Endodermal cell (in vitro differentiated cells): Measurements from ENCODE around the gene TMEM44. TPM values are rescaled to one million over a fixed set of nuclear protein-coding genes. Genes with fewer than 3 reads are reported as not detected.

ENCODE experiments used
- DNase-seq: peaks from one replicate; pipeline ENCODE4 v3.0.0-alpha.2; 2017
- H3K27ac ChIP-seq: 2 replicates; pipeline ENCODE4 v1.5.1; 2013; ENCODE audit warnings: mild to moderate bottlenecking, low read depth, low read length, moderate library complexity
- H3K27me3 ChIP-seq: 2 replicates; pipeline ENCODE4 v1.6.1; 2013; ENCODE audit warnings: mild to moderate bottlenecking, low read length, moderate library complexity; ENCODE audit not compliant: insufficient read depth, control insufficient read depth, poor library complexity, severe bottlenecking
- H3K36me3 ChIP-seq: 2 replicates; pipeline ENCODE4 v1.7.0; 2013; ENCODE audit warnings: mild to moderate bottlenecking, low read length, moderate library complexity; ENCODE audit not compliant: control insufficient read depth, insufficient read depth
- H3K4me1 ChIP-seq: one replicate; pipeline ENCODE4 v1.7.0; 2013; ENCODE audit warnings: low read length; ENCODE audit not compliant: control insufficient read depth, insufficient read depth
- H3K4me3 ChIP-seq: 2 replicates; pipeline ENCODE4 v1.5.1; 2013; ENCODE audit warnings: mild to moderate bottlenecking, low read length, moderate library complexity
- H3K9ac ChIP-seq: 2 replicates; pipeline ENCODE4 v1.6.1; 2013; ENCODE audit warnings: mild to moderate bottlenecking, low read length, moderate library complexity; ENCODE audit not compliant: poor library complexity, severe bottlenecking; ENCODE audit errors: extremely low read depth
- H3K9me3 ChIP-seq: 2 replicates; pipeline ENCODE4 v1.6.1; 2013; ENCODE audit warnings: mild to moderate bottlenecking, low read length, moderate library complexity; ENCODE audit not compliant: control insufficient read depth
- H3K27ac Mint-ChIP-seq: 2 replicates; pipeline ENCODE4 v1.8.0; 2020; ENCODE audit warnings: mixed read lengths
- H3K27me3 Mint-ChIP-seq: 2 replicates; pipeline ENCODE4 v1.8.0; 2021; ENCODE audit warnings: mild to moderate bottlenecking, mixed read lengths; ENCODE audit not compliant: insufficient read depth
- H3K36me3 Mint-ChIP-seq: 2 replicates; pipeline ENCODE4 v1.8.0; 2020; ENCODE audit warnings: low read depth, mixed read lengths
- H3K4me1 Mint-ChIP-seq: 2 replicates; pipeline ENCODE4 v1.8.0; 2020; ENCODE audit warnings: mixed read lengths
- H3K4me3 Mint-ChIP-seq: 2 replicates; pipeline ENCODE4 v1.8.0; 2020; ENCODE audit warnings: mild to moderate bottlenecking, moderate library complexity, mixed read lengths
- H3K9me3 Mint-ChIP-seq: 2 replicates; pipeline ENCODE4 v1.8.0; 2020; ENCODE audit warnings: mild to moderate bottlenecking, mixed read lengths
- CTCF ChIP-seq: fragments of 200-600 bp; sonication (generic); conservative IDR thresholded peaks from 2 replicates; pipeline ENCODE4 v1.5.0; 2021; ENCODE audit warnings: antibody characterized with exemption, mild to moderate bottlenecking
- WGBS, 2 experiments: methylation state at CpG; one replicate each; pipeline versions ENCODE4 v1.1.5 to v1.1.7; 2013; ENCODE audit warnings: missing lambda C conversion rate in 2 of 2, mixed read lengths in 1 of 2; ENCODE audit not compliant: insufficient coverage in 1 of 2, insufficient read length in 1 of 2; 5-methylcytosine and 5-hydroxymethylcytosine counted together
- total RNA-seq, 2 donors: library from RNA; stranded (reverse); fragmentation: NEBNext Ultra II Directional in 1 of 2; extraction: Animal tissue kit (Norgen Biotek cat#: 25700) in 1 of 2; gene quantifications; 2 replicates in 1 of 2; 3 replicates in 1 of 2; pipeline ENCODE4 v1.2.1, GENCODE V29; 2021

TMEM44 gene
- total RNA-seq, 2 donors from 2014 or later = 31.0 to 34.4 TPM

GRCh38 chr3:194612221-194612620 lies 21.0 kb downstream of the TMEM44 start:
- no peaks in the 10 kb centered on the region for H3K27me3 Mint-ChIP-seq
- no peaks in the 10 kb centered on the region for H3K36me3 ChIP-seq
- 86 to 93% methylated on average over 6 to 8 of the region's 8 CpGs for WGBS, 2 experiments
- H3K27ac ChIP-seq = no peak overlapping the region
- H3K4me3 Mint-ChIP-seq = no peak overlapping the region
- H3K9ac ChIP-seq = no peak overlapping the region
- no peak for TF ChIP-seq CTCF
- H3K4me3 ChIP-seq = no peak overlapping the region
- H3K9me3 ChIP-seq = no peaks in the 10 kb centered on the region
- no peaks in the 10 kb centered on the region for H3K4me1 ChIP-seq
- H3K27me3 ChIP-seq = no peaks in the 10 kb centered on the region
- peaks cover 18% of the 10 kb centered on the region for H3K36me3 Mint-ChIP-seq
- H3K4me1 Mint-ChIP-seq = peaks cover 5% of the 10 kb centered on the region
- no peak for DNase-seq
- no peak overlapping the region for H3K27ac Mint-ChIP-seq
- no peaks in the 10 kb centered on the region for H3K9me3 Mint-ChIP-seq

- no peak overlapping the region for H3K27ac Mint-ChIP-seq
- Histone ChIP-seq H3K9me3 (no peaks in the 10 kb centered on the region), H3K9ac (no peak overlapping the region), H3K4me1 (no peaks in the 10 kb centered on the region), H3K36me3 (no peaks in the 10 kb centered on the region), H3K4me3 (no peak overlapping the region), H3K27me3 (no peaks in the 10 kb centered on the region), H3K27ac (no peak overlapping the region)
- peaks cover 18% of the 10 kb centered on the region for H3K36me3 Mint-ChIP-seq
- peaks cover 5% of the 10 kb centered on the region for H3K4me1 Mint-ChIP-seq
- WGBS, 2 experiments = 96 to 100% methylated on average over 3 of the region's 3 CpGs
- no peak for DNase-seq
- no peak for TF ChIP-seq CTCF
- no peaks in the 10 kb centered on the region for H3K9me3 Mint-ChIP-seq
- no peaks in the 10 kb centered on the region for H3K27me3 Mint-ChIP-seq
- H3K4me3 Mint-ChIP-seq = no peak overlapping the region
Measured at GRCh38 chr3:194610689-194611088, 22.5 kb downstream of the TMEM44 start.

DNA sequence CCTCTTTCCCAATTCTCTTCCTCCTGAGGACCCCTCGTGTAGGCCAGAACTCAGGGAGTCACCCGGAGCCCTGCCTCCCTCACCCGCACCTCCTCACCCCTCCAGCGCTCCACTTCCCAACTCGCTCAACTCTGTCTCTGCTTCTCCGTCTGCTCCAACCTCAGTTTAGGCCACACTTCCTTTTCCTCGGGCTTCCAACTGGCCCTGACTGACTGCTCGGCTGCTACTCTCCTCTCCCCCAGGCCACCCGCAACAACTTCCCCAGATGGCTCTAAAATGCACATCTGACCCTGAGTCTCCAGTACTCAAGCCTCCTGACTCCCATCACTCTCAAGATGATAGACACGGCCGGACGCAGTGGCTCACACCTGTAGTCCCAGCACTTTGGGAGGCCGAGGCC lies 23.6 kb downstream of the TMEM44 start:
- Mint-ChIP-seq H3K27ac (no peak overlapping the region), H3K4me3 (no peak overlapping the region), H3K27me3 (no peaks in the 10 kb centered on the region), H3K36me3 (peaks cover 15% of the 10 kb centered on the region), H3K4me1 (peaks cover 5% of the 10 kb centered on the region), H3K9me3 (no peaks in the 10 kb centered on the region)
- Histone ChIP-seq H3K36me3 (no peaks in the 10 kb centered on the region), H3K27ac (no peak overlapping the region), H3K27me3 (no peaks in the 10 kb centered on the region), H3K9me3 (no peaks in the 10 kb centered on the region), H3K4me3 (no peak overlapping the region), H3K4me1 (no peaks in the 10 kb centered on the region), H3K9ac (no peak overlapping the region)
- no peak for DNase-seq
- 93 to 95% methylated on average over 11 to 13 of the region's 13 CpGs for WGBS, 2 experiments
- TF ChIP-seq CTCF = no peak
